NCI-H187 treated with DMSO at 0.1 percent for 48 hours (cell line): ENCODE results near the gene TMEM250.
A peak's percentile ranks its signal among the peaks of the same experiment; 100 is the strongest.

Experiments used
- DNase-seq: peaks from one replicate; lab custom pipeline; 2025; lab: John Stamatoyannopoulos, UW

TMEM250 gene

GRCh38 chr9:136147038-136147889 is 28.6 kb upstream of the TMEM250 start:
- DNase-seq = no peak

DNA sequence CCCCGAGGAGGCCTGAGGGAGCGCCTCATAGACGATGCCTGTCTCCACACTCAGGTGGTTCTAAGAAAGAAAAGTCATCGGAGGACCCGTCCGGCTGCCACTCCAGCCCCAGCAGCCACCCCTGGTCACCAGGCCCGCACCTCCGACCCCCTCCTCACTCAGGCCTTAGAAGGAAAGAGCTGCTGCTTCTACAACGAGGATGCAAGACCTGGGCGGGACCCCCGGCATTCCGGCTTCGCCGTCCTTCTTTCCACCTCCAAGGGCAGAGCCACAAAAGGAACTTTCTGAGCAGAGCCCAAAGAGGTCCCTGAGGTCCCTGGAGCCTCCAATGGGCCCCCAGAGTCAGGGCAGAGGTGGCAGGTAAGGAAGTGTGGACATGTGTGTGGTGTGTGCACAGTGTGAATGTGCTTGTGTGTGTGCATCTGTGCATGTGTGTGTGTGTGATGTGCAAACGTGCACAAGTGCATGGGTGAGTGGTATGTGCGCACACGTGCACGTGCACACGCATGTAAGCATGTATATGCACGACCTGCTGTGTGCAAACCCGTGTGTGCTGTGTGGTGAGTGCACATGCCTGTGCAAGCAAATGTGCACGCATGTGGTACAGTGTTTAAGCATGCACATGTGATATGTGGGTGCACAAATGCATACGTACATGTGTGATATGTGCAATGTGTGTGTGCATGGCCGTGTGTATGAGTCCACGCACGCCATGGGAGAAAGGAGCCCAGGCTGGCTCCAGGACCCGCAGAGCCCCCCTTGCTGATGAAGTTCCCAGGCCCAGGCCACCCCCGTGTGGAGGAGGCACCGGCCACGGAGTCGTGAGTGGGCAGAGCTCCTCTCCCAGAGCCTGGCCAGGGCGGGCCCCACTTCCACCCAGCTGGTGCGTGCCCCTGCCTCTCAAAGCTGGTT is 27.7 kb upstream of the TMEM250 start:
- DNase-seq = no peak

GRCh38 chr9:136145580-136145979 is 26.9 kb upstream of the TMEM250 start:
- DNase-seq = no peak

- no peak for DNase-seq
Measured at GRCh38 chr9:136144450-136144849, 25.8 kb upstream of the TMEM250 start.

DNA sequence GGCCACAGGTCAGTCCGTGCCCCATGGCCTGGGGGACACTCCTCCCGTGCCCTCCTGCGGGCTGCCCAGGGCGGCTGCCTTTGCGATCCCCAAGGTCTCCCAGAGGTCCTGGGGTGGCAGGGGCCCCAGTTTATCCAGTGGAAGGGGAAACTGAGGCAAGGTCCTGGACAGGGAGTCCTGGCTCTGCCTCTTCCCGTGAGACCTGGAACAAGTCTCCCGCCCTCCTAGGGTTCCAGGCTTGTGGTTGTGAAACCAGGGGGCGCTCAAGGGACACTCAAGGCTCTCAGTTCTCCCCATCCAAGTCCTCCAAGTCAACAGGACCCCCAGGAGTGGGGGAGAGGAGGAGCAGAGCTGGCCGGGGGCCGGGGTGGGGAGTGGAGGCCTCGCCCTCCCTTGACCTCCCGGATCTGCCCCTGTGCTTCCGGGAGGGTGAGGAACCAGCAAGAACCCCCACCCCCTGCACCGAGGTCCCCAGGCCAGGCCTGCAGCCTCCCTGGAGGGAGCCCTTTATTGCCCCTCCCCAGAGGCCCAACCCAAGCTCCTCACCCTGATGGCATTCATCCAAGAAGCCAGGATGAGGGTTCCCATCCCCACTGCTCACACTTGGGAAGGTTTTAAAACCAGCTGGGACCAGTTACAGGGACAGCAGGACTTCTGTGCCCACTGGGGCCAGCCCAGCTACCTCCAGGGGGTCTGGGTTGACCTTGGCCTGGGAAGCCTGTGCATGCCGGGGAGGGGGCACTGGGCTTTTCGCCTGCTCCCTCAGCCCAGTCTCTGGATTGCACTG is 24.7 kb upstream of the TMEM250 start:
- DNase-seq = no peak

GRCh38 chr9:136142859-136143214 is 24.2 kb upstream of the TMEM250 start:
- DNase-seq = no peak

DNA sequence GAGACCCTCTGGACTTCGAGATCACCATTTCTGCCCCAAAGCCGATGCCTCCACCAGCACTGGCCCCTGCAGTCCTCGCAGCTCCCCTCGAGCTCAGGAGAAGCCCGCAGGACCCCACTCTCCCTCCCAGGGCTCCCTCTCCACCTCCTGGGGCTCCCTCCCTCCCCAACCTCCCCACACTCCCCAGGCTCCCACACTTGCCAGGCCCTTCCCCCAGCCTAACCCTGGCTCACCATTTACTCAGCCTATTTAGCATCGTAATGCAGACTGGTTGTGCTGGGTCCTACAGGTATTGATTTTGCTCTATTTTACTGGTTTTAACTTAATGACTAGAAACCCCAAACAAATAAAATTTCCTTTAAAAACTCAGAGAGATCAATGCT is 23.7 kb upstream of the TMEM250 start:
- DNase-seq = no peak

DNA sequence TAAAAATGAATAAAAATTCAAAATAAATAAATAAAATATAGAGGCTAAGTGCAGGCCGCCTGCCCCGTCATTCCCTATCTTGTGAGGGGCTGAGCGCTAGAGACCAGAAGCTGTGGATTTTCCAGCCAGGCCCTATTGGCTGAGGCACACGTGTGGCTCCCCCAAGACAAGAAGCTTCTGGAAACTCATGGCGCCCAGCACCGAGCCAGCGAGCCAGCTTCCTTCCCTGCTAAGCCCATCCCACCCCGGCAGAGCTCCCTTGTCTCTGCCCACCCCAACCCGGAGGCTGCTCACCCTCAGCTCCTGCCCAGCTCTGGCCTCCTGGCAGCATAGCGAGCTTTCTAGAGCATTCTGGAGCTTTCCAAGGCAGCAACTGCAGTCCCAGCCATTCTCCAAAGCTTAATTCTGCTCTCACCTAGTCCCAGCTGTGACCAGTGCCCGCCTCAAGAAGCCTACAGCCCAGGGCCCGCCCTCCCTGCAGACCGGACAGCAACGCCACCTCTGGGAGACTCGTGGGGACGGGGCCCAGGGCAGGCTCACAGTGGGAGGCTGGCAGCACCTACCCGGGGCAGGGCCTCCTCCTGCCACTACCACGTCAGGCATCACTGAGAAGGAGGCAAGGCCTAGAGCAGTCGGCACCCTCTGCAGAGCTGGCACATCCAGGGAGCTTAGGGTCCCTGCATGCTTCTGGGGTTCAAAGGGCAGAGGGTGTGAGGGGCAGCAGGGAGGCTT is 23.2 kb upstream of the TMEM250 start:
- DNase-seq = no peak

DNA sequence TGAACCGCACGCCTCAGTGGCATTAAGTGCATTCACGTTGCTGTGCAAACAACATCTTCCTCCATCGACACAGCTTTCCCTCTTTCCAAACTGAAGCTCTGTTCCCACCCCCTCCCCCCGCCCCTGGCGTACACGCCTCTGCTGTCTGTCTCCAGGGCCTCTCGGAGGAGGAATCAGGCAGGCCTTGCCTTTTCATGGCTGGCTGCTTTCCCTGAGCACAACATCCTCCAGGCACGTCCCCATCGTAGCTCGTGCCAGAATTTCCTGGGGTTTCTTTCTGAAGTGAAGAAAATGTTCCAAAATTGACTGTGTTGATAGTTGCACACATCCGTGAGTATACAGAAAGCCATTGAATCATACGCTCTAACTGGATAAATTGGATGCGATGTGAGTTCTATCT is 22.3 kb upstream of the TMEM250 start:
- peak; percentile 29 for DNase-seq

GRCh38 chr9:136140046-136140445 is 21.4 kb upstream of the TMEM250 start:
- no peak for DNase-seq

DNA sequence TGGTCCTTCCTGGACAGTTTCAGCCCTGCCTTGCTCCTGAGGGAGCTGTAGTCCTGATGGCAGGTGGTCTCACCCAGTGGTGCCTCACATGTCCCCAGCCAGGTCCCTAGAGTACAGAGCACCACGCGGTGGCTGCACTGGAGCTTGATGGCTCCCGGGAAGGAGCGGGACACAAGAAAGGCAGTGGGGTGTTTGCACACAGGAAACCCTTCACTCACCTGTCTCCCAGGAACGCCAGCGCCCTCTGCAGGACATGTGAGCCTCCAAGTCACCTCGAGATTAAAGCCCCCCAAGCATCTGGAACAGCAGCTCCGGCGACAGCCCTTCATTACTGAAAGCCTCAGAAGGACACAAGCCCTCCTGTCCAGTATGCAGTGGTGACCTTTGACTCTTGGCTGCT is 19.9 kb upstream of the TMEM250 start:
- DNase-seq = no peak

- no peak for DNase-seq
Measured at GRCh38 chr9:136137321-136138265, 18.9 kb upstream of the TMEM250 start.

- no peak for DNase-seq
Measured at GRCh38 chr9:136136127-136136925, 17.7 kb upstream of the TMEM250 start.

GRCh38 chr9:136135326-136136126 is 16.9 kb upstream of the TMEM250 start:
- DNase-seq = no peak

DNA sequence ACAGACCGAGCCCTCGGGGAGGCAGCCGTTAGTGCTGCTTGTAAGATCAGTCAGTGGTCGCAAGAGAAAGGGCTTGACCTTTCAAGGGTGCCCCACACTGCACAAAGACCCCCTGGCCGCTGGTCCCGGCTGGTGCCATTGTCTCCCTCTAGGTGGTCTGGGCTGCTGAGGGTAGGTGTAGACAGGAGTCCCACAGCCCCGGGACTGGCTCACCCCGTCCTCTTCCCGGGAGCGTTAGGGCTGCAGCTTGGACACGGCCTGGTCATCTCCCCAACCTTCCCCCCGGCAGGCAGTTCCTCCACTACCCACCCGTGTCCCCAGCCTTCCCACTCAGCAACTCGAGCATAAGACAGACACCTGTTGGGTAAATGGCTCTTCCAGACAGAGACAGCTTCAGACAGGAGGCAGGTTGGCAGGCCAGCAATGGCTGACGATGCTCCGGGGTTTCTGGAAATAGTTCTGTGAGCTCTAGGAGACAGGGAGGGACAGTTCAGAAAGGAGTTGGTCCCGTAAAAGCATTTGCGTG is 15.3 kb upstream of the TMEM250 start:
- DNase-seq = no peak

- DNase-seq = no peak
Measured at GRCh38 chr9:136133191-136133958, 14.7 kb upstream of the TMEM250 start.

DNA sequence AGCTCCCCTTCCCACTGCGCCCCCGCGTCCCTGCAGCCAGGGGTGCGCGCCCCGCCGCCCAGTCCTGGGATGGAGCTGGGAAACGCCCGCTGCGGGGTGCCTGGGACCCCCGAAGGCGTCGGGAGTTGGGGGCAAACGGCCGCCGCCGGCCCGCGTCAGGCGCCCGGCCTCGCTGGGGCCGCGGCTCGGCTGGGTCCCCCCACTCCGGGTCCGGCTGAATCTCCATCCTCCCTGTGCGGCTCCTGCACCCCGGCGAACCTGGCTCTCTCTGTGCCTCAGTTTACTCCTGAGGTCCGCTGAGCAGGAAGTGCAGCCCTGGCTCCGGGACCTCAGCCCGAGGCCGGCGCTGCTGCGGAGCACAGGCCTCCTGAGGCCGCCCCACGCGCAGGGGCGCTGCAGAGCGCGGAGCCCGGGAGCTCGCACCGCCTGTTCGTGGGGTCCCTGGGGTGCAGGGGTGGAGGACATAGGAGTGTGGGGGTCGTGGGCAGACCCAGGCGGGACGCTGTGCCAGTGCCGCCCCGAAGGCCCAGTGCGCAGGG is 13.9 kb upstream of the TMEM250 start:
- no peak for DNase-seq
